Activated T-cell treated with anti-CD3 and anti-CD28 coated beads for 4 hours (primary cell): ENCODE measurements around the gene ZFYVE9.
"Not testable (repeated sequence)": the region's sequence is repeated elsewhere in the genome, so short reads cannot be mapped to it uniquely, and the experiment has no call there.

Experiments
- DNase-seq: peaks from one replicate; pipeline ENCODE4 v3.0.0-alpha.2; 2020

Gene ZFYVE9

GRCh38 chr1:52150445-52150844 lies 8.6 kb downstream of the ZFYVE9 start:
- not testable (repeated sequence) for DNase-seq

- no peak for DNase-seq
Measured at GRCh38 chr1:52150946-52151345, 9.1 kb downstream of the ZFYVE9 start.

- no peak for DNase-seq
Measured at GRCh38 chr1:52152572-52152971, 10.7 kb downstream of the ZFYVE9 start.

GRCh38 chr1:52153010-52153409 lies 11.1 kb downstream of the ZFYVE9 start:
- DNase-seq, result no peak

GRCh38 chr1:52153898-52154297 lies 12.0 kb downstream of the ZFYVE9 start:
- no peak for DNase-seq

- DNase-seq, result no peak
Measured at GRCh38 chr1:52156460-52156859, 14.6 kb downstream of the ZFYVE9 start.

- no peak for DNase-seq
Measured at GRCh38 chr1:52157582-52157981, 15.7 kb downstream of the ZFYVE9 start.

GRCh38 chr1:52158218-52158617 lies 16.3 kb downstream of the ZFYVE9 start:
- no peak for DNase-seq

- DNase-seq, result no peak
Measured at GRCh38 chr1:52159033-52159789, 17.3 kb downstream of the ZFYVE9 start.

- DNase-seq, result no peak
Measured at GRCh38 chr1:52162947-52163346, 21.1 kb downstream of the ZFYVE9 start.

- no peak for DNase-seq
Measured at GRCh38 chr1:52164604-52165003, 22.7 kb downstream of the ZFYVE9 start.

- no peak for DNase-seq
Measured at GRCh38 chr1:52166996-52167753, 25.3 kb downstream of the ZFYVE9 start.

GRCh38 chr1:52168373-52169080 lies 26.6 kb downstream of the ZFYVE9 start:
- DNase-seq, result no peak

- not testable (repeated sequence) for DNase-seq
Measured at GRCh38 chr1:52171149-52171548, 29.3 kb downstream of the ZFYVE9 start.

GRCh38 chr1:52179073-52179472 lies 37.2 kb downstream of the ZFYVE9 start:
- DNase-seq, result no peak

GRCh38 chr1:52180176-52180575 lies 38.3 kb downstream of the ZFYVE9 start:
- no peak for DNase-seq

GRCh38 chr1:52181759-52182158 lies 39.9 kb downstream of the ZFYVE9 start:
- DNase-seq, result not testable (repeated sequence)

- not testable (repeated sequence) for DNase-seq
Measured at GRCh38 chr1:52182328-52182727, 40.4 kb downstream of the ZFYVE9 start.

GRCh38 chr1:52182874-52183400 lies 41.0 kb downstream of the ZFYVE9 start:
- no peak for DNase-seq

GRCh38 chr1:52186449-52186848 lies 44.6 kb downstream of the ZFYVE9 start:
- DNase-seq, result no peak

- no peak for DNase-seq
Measured at GRCh38 chr1:52189898-52190480, 48.1 kb downstream of the ZFYVE9 start.

- no peak for DNase-seq
Measured at GRCh38 chr1:52190500-52191252, 48.8 kb downstream of the ZFYVE9 start.
